ENCODE data around the gene ALDOB. TPM values are rescaled to one million over a fixed set of nuclear protein-coding genes. Genes with fewer than 3 reads are reported as not detected.

The ALDOB gene
- total RNA-seq, 4 donors from 2014 or later, result not detected

DNA sequence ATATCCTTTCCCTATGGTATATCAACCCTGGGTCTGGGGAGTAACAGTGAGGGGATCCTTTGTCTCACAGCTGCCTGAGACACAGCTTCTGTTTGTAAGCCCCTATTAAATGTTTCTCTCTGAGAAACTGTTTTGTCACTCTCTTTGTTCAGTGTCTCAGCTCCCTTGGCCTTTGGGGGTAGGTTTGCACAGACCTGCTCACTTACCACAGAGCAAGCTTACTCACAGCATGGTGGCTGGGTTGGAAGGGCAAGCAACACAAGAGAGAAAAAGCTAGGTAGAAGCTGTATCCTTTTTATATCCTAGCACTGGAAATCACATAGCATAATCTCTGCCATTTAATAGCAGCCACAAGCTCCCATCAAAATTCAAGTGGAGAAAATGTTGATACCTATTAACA is 55.3 kb downstream of the ALDOB start:
- no peak for DNase-seq
- H3K27me3 ChIP-seq, result no peaks in the 10 kb centered on the region
- TF ChIP-seq, protein P1, sequence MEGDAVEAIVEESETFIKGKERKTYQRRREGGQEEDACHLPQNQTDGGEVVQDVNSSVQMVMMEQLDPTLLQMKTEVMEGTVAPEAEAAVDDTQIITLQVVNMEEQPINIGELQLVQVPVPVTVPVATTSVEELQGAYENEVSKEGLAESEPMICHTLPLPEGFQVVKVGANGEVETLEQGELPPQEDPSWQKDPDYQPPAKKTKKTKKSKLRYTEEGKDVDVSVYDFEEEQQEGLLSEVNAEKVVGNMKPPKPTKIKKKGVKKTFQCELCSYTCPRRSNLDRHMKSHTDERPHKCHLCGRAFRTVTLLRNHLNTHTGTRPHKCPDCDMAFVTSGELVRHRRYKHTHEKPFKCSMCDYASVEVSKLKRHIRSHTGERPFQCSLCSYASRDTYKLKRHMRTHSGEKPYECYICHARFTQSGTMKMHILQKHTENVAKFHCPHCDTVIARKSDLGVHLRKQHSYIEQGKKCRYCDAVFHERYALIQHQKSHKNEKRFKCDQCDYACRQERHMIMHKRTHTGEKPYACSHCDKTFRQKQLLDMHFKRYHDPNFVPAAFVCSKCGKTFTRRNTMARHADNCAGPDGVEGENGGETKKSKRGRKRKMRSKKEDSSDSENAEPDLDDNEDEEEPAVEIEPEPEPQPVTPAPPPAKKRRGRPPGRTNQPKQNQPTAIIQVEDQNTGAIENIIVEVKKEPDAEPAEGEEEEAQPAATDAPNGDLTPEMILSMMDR (IDR thresholded peaks at IDR 0.05), result no peak
- no peak for TF ChIP-seq POLR2A (IDR thresholded peaks at IDR 0.05)
- H3K27ac ChIP-seq, result no peak overlapping the region
- H3K36me3 ChIP-seq, result no peaks in the 10 kb centered on the region
- no peaks in the 10 kb centered on the region for H3K9me3 ChIP-seq
- intact Hi-C loops (cut with DNase I), result no loop called here
- no peaks in the 10 kb centered on the region for H3K4me1 ChIP-seq
- no peak overlapping the region for H3K4me3 ChIP-seq (replicated peaks in 1 of 3)

DNA sequence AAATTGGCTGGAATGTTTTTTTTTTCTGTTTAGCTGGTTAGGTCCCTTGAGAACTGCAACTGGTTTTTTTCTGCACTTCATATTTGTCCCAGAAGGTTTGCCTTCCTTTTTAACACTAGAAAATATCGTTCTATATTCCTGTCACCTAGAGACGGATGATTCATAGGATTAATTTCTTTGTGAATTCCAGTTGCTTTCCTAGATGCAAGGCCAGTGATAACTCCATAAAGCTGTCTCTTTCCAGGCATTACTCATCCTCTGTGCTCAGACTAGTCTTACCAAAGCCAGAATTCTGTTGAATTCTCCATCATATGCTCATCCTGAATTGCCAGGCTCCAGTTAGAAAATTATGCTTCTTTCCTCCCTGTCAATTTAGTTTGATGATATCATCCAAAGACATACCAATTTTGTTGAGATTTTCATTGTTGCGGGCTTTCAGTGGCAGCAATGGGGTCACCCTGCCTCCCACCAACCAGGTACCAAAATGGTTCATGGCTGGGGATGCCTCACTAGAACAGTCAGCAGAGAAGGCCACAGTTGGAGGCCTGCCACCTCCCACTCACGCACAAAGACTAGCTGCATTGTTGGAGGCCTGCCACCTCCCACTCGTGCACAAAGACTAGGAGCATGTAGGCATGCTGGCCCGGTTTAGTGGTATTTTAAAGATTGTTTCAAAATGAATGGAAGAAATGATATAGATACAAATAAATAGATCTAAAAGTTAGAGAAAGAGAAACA is 59.3 kb downstream of the ALDOB start:
- no peaks in the 10 kb centered on the region for H3K27me3 ChIP-seq

DNA sequence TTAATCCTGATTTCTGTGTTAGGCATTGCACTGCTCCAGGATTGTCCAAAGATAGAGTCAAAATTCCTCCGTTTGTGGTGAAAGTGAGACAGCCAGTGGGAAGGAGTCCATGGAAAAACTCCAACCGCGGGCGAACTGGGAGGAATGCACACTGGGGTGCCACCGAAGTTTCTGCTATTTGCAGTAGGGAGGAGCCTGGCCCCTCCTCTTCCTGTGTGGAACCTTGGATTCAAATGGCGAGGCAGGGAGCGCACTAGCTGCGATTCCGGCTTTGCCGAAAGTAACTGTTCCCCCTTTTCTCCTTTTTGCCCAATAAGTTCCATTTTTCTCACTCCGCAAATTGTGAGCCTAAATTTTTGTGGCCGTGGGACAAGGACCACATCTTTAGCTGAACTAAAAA is 60.0 kb downstream of the ALDOB start:
- H3K36me3 ChIP-seq, result no peaks in the 10 kb centered on the region
- no peak for DNase-seq
- H3K4me3 ChIP-seq (replicated peaks in 1 of 3), result no peak overlapping the region
- 88 to 90% methylated on average over 12 of the region's 12 CpGs for WGBS, 2 donors
- no peaks in the 10 kb centered on the region for H3K9me3 ChIP-seq
- H3K4me1 ChIP-seq, result no peaks in the 10 kb centered on the region
- TF ChIP-seq, protein P1 (IDR thresholded peaks at IDR 0.05), result no peak
- TF ChIP-seq POLR2A (IDR thresholded peaks at IDR 0.05), result no peak
- H3K27me3 ChIP-seq, result no peaks in the 10 kb centered on the region
- no peak overlapping the region for H3K27ac ChIP-seq
- intact Hi-C loops (cut with DNase I), result no loop called here

More for the DNA sequence above, 59.3 kb downstream of the ALDOB start:
- intact Hi-C loops (cut with DNase I), result no loop called here
- no peaks in the 10 kb centered on the region for H3K9me3 ChIP-seq
- H3K36me3 ChIP-seq, result no peaks in the 10 kb centered on the region
- WGBS, 2 donors, result 63 to 71% methylated on average over 6 of the region's 6 CpGs
- H3K4me3 ChIP-seq (replicated peaks in 1 of 3), result no peak overlapping the region
- H3K4me1 ChIP-seq, result no peaks in the 10 kb centered on the region
- no peak for DNase-seq
- no peak overlapping the region for H3K27ac ChIP-seq
- TF ChIP-seq, protein P1 (IDR thresholded peaks at IDR 0.05), result no peak
- no peak for TF ChIP-seq POLR2A (IDR thresholded peaks at IDR 0.05)

DNA sequence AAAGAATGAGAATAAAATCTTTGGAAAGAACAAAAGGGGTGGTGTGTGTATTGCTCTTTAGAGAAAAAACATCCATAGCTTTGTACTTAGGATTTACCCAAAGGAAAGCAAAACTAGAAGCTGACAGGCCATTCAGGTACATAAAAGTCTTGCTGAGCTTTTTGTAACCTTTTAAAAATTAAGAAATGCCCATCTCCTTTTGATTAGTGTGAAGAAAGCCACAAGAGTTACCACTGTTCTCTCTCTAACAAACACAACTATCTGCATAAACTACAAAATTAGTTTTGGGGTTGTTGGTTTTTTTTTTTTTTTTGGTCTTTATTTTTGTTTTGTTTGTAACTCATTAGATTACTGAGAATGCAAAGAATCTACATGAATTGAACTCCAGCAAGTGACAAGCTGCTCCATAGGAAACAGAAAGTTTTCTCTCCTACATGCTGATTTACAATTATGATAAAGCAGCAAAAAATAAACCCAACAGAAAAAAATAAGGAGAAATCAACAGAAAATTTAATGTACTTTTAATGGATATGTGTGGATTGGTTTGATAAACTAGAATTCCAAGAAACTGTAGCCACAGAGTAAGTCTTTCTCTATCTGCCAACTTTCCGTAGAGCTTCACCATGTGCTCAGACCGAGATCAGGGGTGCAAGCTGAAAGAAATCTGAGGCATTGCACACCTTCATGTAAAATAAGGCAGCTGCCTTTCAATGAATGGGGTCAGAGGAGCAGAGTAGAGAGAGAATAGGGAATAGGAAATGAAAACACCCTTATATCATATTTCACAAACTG is 63.1 kb downstream of the ALDOB start:
- Histone ChIP-seq H3K36me3 (no peaks in the 10 kb centered on the region), H3K27me3 (no peaks in the 10 kb centered on the region), H3K27ac (no peak overlapping the region), H3K9me3 (no peaks in the 10 kb centered on the region), H3K4me3 (replicated peaks in 1 of 3) (no peak overlapping the region), H3K4me1 (no peaks in the 10 kb centered on the region)
- TF ChIP-seq, protein P1 (IDR thresholded peaks at IDR 0.05), result no peak
- no peak for TF ChIP-seq POLR2A (IDR thresholded peaks at IDR 0.05)
- no peak for DNase-seq
- 59 to 69% methylated on average over 2 of the region's 2 CpGs for WGBS, 2 donors
- intact Hi-C loops (cut with DNase I), result no loop called here

DNA sequence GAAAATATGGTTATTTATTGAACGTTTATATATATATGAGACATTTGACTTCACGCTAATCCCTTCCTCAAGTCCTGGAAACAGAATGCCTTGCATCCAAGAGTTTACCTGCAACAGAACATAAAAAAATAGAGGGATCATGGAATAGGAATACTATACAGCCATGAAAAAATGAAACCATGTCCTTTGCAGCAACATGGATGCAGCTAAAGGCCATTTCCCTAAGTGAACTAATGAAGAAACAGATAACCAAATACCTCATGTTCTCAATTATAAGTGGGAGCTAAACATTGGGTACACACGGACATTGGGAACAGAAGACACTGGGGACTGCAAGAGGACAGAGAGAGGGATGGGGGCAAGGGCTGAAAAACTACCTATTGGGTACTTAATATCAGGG is 63.8 kb downstream of the ALDOB start:
- Histone ChIP-seq H3K9me3 (no peaks in the 10 kb centered on the region), H3K4me3 (replicated peaks in 1 of 3) (no peak overlapping the region), H3K27ac (no peak overlapping the region), H3K36me3 (no peaks in the 10 kb centered on the region), H3K4me1 (no peaks in the 10 kb centered on the region), H3K27me3 (no peaks in the 10 kb centered on the region)
- TF ChIP-seq, protein P1 (IDR thresholded peaks at IDR 0.05), result no peak
- TF ChIP-seq POLR2A (IDR thresholded peaks at IDR 0.05), result no peak
- 94% methylated on average over 3 of the region's 3 CpGs for WGBS, 2 donors
- DNase-seq, result no peak
- intact Hi-C loops (cut with DNase I), result no loop called here
